Gastrocnemius medialis (tissue), 4 donors: ENCODE measurements around the gene NHLRC4. TPM values are rescaled to one million over a fixed set of nuclear protein-coding genes. Genes with fewer than 3 reads are reported as not detected.

Experiments used
- ATAC-seq, 2 donors: fragments of 150-250 bp; one replicate each; pipeline ENCODE4 v1.9.1; 2016
- DNase-seq, 2 donors: peaks; one replicate each; pipeline ENCODE4 v3.0.0-alpha.2; 2019
- H3K27ac ChIP-seq, 4 donors: fragments of 200-600 bp; sonication (generic); 1 replicate in 1 of 4; 2 replicates in 3 of 4; pipeline ENCODE4 v1.5.1; 2016 to 2018; ENCODE audit warnings: mild to moderate bottlenecking in 2 of 4, moderate library complexity in 1 of 4
- H3K27me3 ChIP-seq, 3 donors: fragments of 200-600 bp; sonication (generic) in 2 of 3; 1 replicate in 1 of 3; 2 replicates in 2 of 3; pipeline versions ENCODE4 v1.5.1 to v1.6.0; 2016 to 2019; ENCODE audit warnings: mild to moderate bottlenecking in 1 of 3, moderate library complexity in 1 of 3
- H3K36me3 ChIP-seq, 2 donors: fragments of 200-600 bp; sonication (generic) in 1 of 2; one replicate each; pipeline ENCODE4 v1.5.1; 2017 to 2018
- H3K4me1 ChIP-seq, 2 donors: fragments of 200-600 bp; sonication (generic) in 1 of 2; one replicate each; pipeline ENCODE4 v1.5.1; 2016 to 2017; ENCODE audit warnings: mild to moderate bottlenecking in 2 of 2
- H3K4me3 ChIP-seq, 4 donors: fragments of 200-600 bp; sonication (generic) in 3 of 4; 1 replicate in 1 of 4; 2 replicates in 3 of 4; pipeline ENCODE4 v1.5.1; 2016 to 2019; ENCODE audit warnings: mild to moderate bottlenecking in 2 of 4
- H3K9me3 ChIP-seq, 3 donors: fragments of 200-600 bp; sonication (generic) in 2 of 3; 1 replicate in 1 of 3; 2 replicates in 2 of 3; pipeline ENCODE4 v1.5.1; 2016 to 2019
- CTCF ChIP-seq, 5 experiments: fragments of 450-650 bp in 3 of 5; fragments of 200-600 bp in 2 of 5; sonication (generic) in 2 of 5; IDR thresholded peaks in 4 of 5; conservative IDR thresholded peaks in 1 of 5; 1 replicate in 4 of 5; 2 replicates in 1 of 5; pipeline ENCODE4 v1.5.1; 2016 to 2019; ENCODE audit warnings: antibody characterized with exemption in 5 of 5, mild to moderate bottlenecking in 3 of 5, moderate library complexity in 3 of 5
- POLR2A ChIP-seq, 2 donors: fragments of 450-650 bp; IDR thresholded peaks; one replicate each; pipeline ENCODE4 v1.6.1; 2017; ENCODE audit warnings: antibody characterized with exemption in 2 of 2, mild to moderate bottlenecking in 2 of 2, moderate library complexity in 2 of 2
- in situ Hi-C, 4 donors: fragments of 200-750 bp; cut with MboI; loops; one replicate each; pipeline versions ENCODE4 v1.15.0 to v1.8.0; 2017; ENCODE audit warnings: low sequenced_read_pairs in 4 of 4
- intact Hi-C: fragments of 100-400 bp; cut with DNase I; formaldehyde crosslinking; loops from one replicate; pipeline ENCODE4 v1.15.1; 2023; ENCODE audit warnings: low total_unique reads
- total RNA-seq, 4 donors: library from RNA; depleted of rRNA; stranded (reverse); fragments of >200 nt; gene quantifications; one replicate each; pipeline versions ENCODE4 v1.1.0 to v1.2.3, GENCODE V29; 2016

Gene NHLRC4
- under 1 TPM; 0.42 to 0.56 (median 0.48) TPM for total RNA-seq

GRCh38 chr16:566475-567372, at the start of gene NHLRC4:
NHLRC4 (plus strand) TSS chr16:567005; CDS start chr16:568048, 1,043 bp downstream.
- intact Hi-C loops (no loop called here), in situ Hi-C loops (no loop called here)
- Histone ChIP-seq H3K4me1 (peaks cover 22 to 29% of the 10 kb centered on the region in 2 donors), H3K4me3 (peak within 1 kb of the TSS; percentile 19 to 40 (median 36)), H3K36me3 (no peaks in the 10 kb centered on the region), H3K27me3 (peaks cover 4 to 6% (median 5%) of the 10 kb centered on the region in 3 donors), H3K27ac (peak within 1 kb of the TSS in 3 of 4 donors; percentile 15 to 39 (median 18)), H3K9me3 (no peaks in the 10 kb centered on the region)
- TF ChIP-seq CTCF (IDR thresholded peaks at IDR 0.05 in 4 of 5, conservative IDR thresholded peaks at IDR 0.05 in 1 of 5) (no peak), POLR2A (IDR thresholded peaks at IDR 0.05) (no peak)
- ATAC-seq (no peak), DNase-seq (peak; percentile 40 to 51)

GRCh38 chr16:518858-519257, 47.9 kb upstream of the NHLRC4 start:
- in situ Hi-C loops (no loop called here), intact Hi-C loops (no loop called here)
- Histone ChIP-seq H3K9me3 (no peaks in the 10 kb centered on the region), H3K27ac (peak overlapping the region; percentile 2 to 64 (median 32)), H3K27me3 (no peaks in the 10 kb centered on the region), H3K4me3 (no peak overlapping the region), H3K36me3 (peaks cover 0 to 53% of the 10 kb centered on the region in 2 donors), H3K4me1 (peaks cover 0 to 8% of the 10 kb centered on the region in 2 donors)
- ATAC-seq (peak; percentile 11 to 59), DNase-seq (peak in 1 of 2 donors; percentile 61)
- TF ChIP-seq POLR2A (IDR thresholded peaks at IDR 0.05) (no peak), CTCF (IDR thresholded peaks at IDR 0.05 in 4 of 5, conservative IDR thresholded peaks at IDR 0.05 in 1 of 5) (no peak)

GRCh38 chr16:519425-519824, 47.4 kb upstream of the NHLRC4 start:
- peaks cover 0 to 48% of the 10 kb centered on the region in 2 donors for H3K36me3 ChIP-seq

GRCh38 chr16:519841-520687, 46.7 kb upstream of the NHLRC4 start:
- no peaks in the 10 kb centered on the region for H3K27me3 ChIP-seq
- TF ChIP-seq POLR2A (IDR thresholded peaks at IDR 0.05): no peak
- no peak for TF ChIP-seq CTCF (IDR thresholded peaks at IDR 0.05 in 4 of 5, conservative IDR thresholded peaks at IDR 0.05 in 1 of 5)
- in situ Hi-C loops (no loop called here), intact Hi-C loops (no loop called here)
- H3K4me1 ChIP-seq: peaks cover 0 to 12% of the 10 kb centered on the region in 2 donors
- no peak for ATAC-seq
- H3K27ac ChIP-seq: no peak overlapping the region
- no peak overlapping the region for H3K4me3 ChIP-seq
- H3K36me3 ChIP-seq: peaks cover 0 to 42% of the 10 kb centered on the region in 2 donors
- H3K9me3 ChIP-seq: no peaks in the 10 kb centered on the region
- no peak for DNase-seq

More at GRCh38 chr16:519425-519824, 47.4 kb upstream of the NHLRC4 start:
- in situ Hi-C loops: no loop called here
- intact Hi-C loops: no loop called here
- no peak for ATAC-seq
- no peaks in the 10 kb centered on the region for H3K27me3 ChIP-seq
- no peak for TF ChIP-seq POLR2A (IDR thresholded peaks at IDR 0.05)
- no peak for TF ChIP-seq CTCF (IDR thresholded peaks at IDR 0.05 in 4 of 5, conservative IDR thresholded peaks at IDR 0.05 in 1 of 5)
- peaks cover 0 to 8% of the 10 kb centered on the region in 2 donors for H3K4me1 ChIP-seq
- DNase-seq: no peak
- peak overlapping the region in 2 of 4 donors; percentile 29 to 64 for H3K27ac ChIP-seq
- H3K4me3 ChIP-seq: no peak overlapping the region
- no peaks in the 10 kb centered on the region for H3K9me3 ChIP-seq
